T-cell (primary cell): ENCODE measurements around the gene GVQW3. TPM values are rescaled to one million over a fixed set of nuclear protein-coding genes. Genes with fewer than 3 reads are reported as not detected.

Source experiments
- ATAC-seq, 4 experiments: fragments of 200-7000 bp in 3 of 4; fragments of 150-1000 bp in 1 of 4; cut with Tn5 transposase; replicated peaks in 1 of 4; 1 replicate in 3 of 4; 2 replicates in 1 of 4; pipeline ENCODE4 v1.10.0; 2021; ENCODE audit warnings: moderate library complexity in 3 of 4, mild to moderate bottlenecking in 2 of 4, moderate number of reproducible peaks in 1 of 4
- CTCF ChIA-PET, 2 donors: fragments of 300-600 bp; sonication (Branson Sonifier 250); formaldehyde crosslinking; loops; one replicate each; lab custom pipeline; 2022; ENCODE audit warnings: antibody characterized with exemption in 2 of 2; lab: Charles Lee
- POLR2A ChIA-PET, 2 donors: fragments of 300-600 bp; sonication (Branson Sonifier 250); formaldehyde crosslinking; loops; one replicate each; lab custom pipeline; 2022; ENCODE audit warnings: antibody characterized with exemption in 2 of 2; lab: Charles Lee
- DNase-seq, 35 experiments: peaks; one replicate each; pipeline versions ENCODE4 v3.0.0 to v3.0.0-alpha.2; 2013 to 2023
- H3K27ac ChIP-seq: one replicate; pipeline ENCODE4 v1.5.1; 2013; ENCODE audit warnings: low read length
- H3K27me3 ChIP-seq, 2 experiments: replicated peaks in 1 of 2; 1 replicate in 1 of 2; 2 replicates in 1 of 2; pipeline versions ENCODE4 v1.6.1 to v1.7.0; 2013; ENCODE audit warnings: low read length in 1 of 2, mixed read lengths in 1 of 2; ENCODE audit not compliant: control insufficient read depth in 2 of 2, insufficient read depth in 2 of 2; ENCODE audit errors: extremely low read depth in 1 of 2
- H3K36me3 ChIP-seq, 2 donors: 1 replicate in 1 of 2; 2 replicates in 1 of 2; pipeline versions ENCODE4 v1.6.1 to v1.7.0; 2013; ENCODE audit warnings: low read length in 1 of 2; ENCODE audit not compliant: control insufficient read depth in 2 of 2, insufficient read depth in 1 of 2; ENCODE audit errors: extremely low read depth in 1 of 2
- H3K4me1 ChIP-seq, 2 experiments: 1 replicate in 1 of 2; 2 replicates in 1 of 2; pipeline versions ENCODE4 v1.6.1 to v1.7.0; 2013; ENCODE audit warnings: low read length in 2 of 2, mixed read lengths in 1 of 2; ENCODE audit not compliant: insufficient read depth in 2 of 2, control insufficient read depth in 1 of 2; ENCODE audit errors: extremely low read depth in 1 of 2
- H3K4me3 ChIP-seq, 2 donors: 1 replicate in 1 of 2; 2 replicates in 1 of 2; pipeline versions ENCODE4 v1.5.1 to v1.7.0; 2013; ENCODE audit warnings: mild to moderate bottlenecking in 2 of 2, low read length in 1 of 2, moderate library complexity in 1 of 2; ENCODE audit not compliant: control insufficient read depth in 1 of 2; ENCODE audit errors: extremely low read depth in 1 of 2
- H3K9me3 ChIP-seq: 2 replicates; pipeline ENCODE4 v1.7.0; 2013
- H3K27ac Mint-ChIP-seq, 2 donors: one replicate each; pipeline ENCODE4 v1.8.0; 2020 to 2021; ENCODE audit warnings: mild to moderate bottlenecking in 2 of 2, mixed read lengths in 2 of 2
- H3K27me3 Mint-ChIP-seq, 2 donors: one replicate each; pipeline ENCODE4 v1.8.0; 2021 to 2022; ENCODE audit warnings: mixed read lengths in 2 of 2
- H3K36me3 Mint-ChIP-seq: one replicate; pipeline ENCODE4 v1.8.0; 2021; ENCODE audit warnings: mixed read lengths
- H3K4me1 Mint-ChIP-seq, 3 donors: one replicate each; pipeline ENCODE4 v1.8.0; 2020 to 2022; ENCODE audit warnings: mixed read lengths in 3 of 3, mild to moderate bottlenecking in 1 of 3
- H3K4me3 Mint-ChIP-seq, 3 donors: one replicate each; pipeline ENCODE4 v1.8.0; 2020 to 2022; ENCODE audit warnings: mild to moderate bottlenecking in 3 of 3, mixed read lengths in 3 of 3, moderate library complexity in 3 of 3
- H3K9me3 Mint-ChIP-seq, 3 donors: one replicate each; pipeline ENCODE4 v1.8.0; 2020 to 2022; ENCODE audit warnings: mixed read lengths in 3 of 3
- WGBS: methylation state at CpG from one replicate; pipeline ENCODE4 v1.1.5; 2013; ENCODE audit warnings: missing lambda C conversion rate; ENCODE audit not compliant: insufficient coverage; 5-methylcytosine and 5-hydroxymethylcytosine counted together
- total RNA-seq, 35 experiments: library from RNA in 6 of 35; stranded (reverse) in 6 of 35; fragments of 120-200 nt in 1 of 35; gene quantifications; one replicate each; pipeline versions ENCODE4 v1.2.1 to v1.2.4 and lab custom pipeline; 2013 to 2026

Gene GVQW3
- total RNA-seq, 5 donors from 2014 or later (not counting 1 experiment from before 2014, with no cell fraction given) = 4.1 to 8.3 (median 5.9) TPM

DNA sequence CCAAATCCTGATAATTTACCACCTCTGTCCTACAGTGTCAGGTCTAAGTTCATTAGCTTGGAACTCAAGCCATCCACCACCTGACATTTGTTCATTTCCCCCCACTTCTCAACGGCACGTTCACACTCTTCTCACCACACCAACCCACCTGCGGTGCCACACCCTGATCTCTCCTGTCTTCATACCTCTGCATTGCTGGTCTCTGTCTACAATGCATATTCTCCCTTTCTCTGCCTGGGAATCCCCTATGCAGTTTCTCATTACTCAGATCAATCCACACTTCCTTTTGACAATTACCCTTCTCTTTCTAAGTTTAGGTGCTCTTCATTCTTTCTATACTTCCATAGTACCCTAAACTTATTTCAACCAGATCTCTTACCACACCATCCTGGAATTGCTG, 43.3 kb downstream of the GVQW3 start:
- H3K27ac ChIP-seq = no peak overlapping the region
- H3K4me3 ChIP-seq = no peak overlapping the region
- no peak for ATAC-seq
- CTCF ChIA-PET = no interaction called here
- no peaks in the 10 kb centered on the region for H3K36me3 Mint-ChIP-seq
- no peak for DNase-seq
- POLR2A ChIA-PET = no interaction called here
- no peaks in the 10 kb centered on the region for H3K9me3 ChIP-seq
- H3K36me3 ChIP-seq = no peaks in the 10 kb centered on the region
- peaks cover 0 to 5% of the 10 kb centered on the region in 2 experiments for H3K27me3 ChIP-seq
- 11% methylated on average over 3 of the region's 3 CpGs for WGBS
- no peak overlapping the region for H3K27ac Mint-ChIP-seq
- peaks cover 0 to 4% (median 0%) of the 10 kb centered on the region in 3 donors for H3K4me1 Mint-ChIP-seq
- H3K27me3 Mint-ChIP-seq = peaks cover 3 to 12% of the 10 kb centered on the region in 2 donors
- H3K4me3 Mint-ChIP-seq = no peak overlapping the region
- no peaks in the 10 kb centered on the region for H3K4me1 ChIP-seq
- H3K9me3 Mint-ChIP-seq = no peaks in the 10 kb centered on the region

- WGBS = 100% methylated on average over 1 of the region's 2 CpGs
- Histone ChIP-seq H3K27me3 (peaks cover 0 to under 1% of the 10 kb centered on the region in 2 experiments), H3K4me1 (no peaks in the 10 kb centered on the region), H3K27ac (no peak overlapping the region), H3K9me3 (no peaks in the 10 kb centered on the region), H3K4me3 (no peak overlapping the region), H3K36me3 (no peaks in the 10 kb centered on the region)
- CTCF ChIA-PET = no interaction called here
- Mint-ChIP-seq H3K27ac (no peak overlapping the region), H3K4me3 (no peak overlapping the region), H3K4me1 (peaks cover 0 to 4% (median 0%) of the 10 kb centered on the region in 3 donors), H3K27me3 (peaks cover 3 to 12% of the 10 kb centered on the region in 2 donors), H3K36me3 (no peaks in the 10 kb centered on the region), H3K9me3 (no peaks in the 10 kb centered on the region)
- DNase-seq = no peak
- POLR2A ChIA-PET = no interaction called here
- no peak for ATAC-seq
Measured at GRCh38 chr11:76424891-76425290, 43.8 kb downstream of the GVQW3 start.

GRCh38 chr11:76426660-76427059, 45.5 kb downstream of the GVQW3 start:
- Mint-ChIP-seq H3K27me3 (peaks cover 3 to 12% of the 10 kb centered on the region in 2 donors), H3K4me3 (no peak overlapping the region), H3K9me3 (no peaks in the 10 kb centered on the region), H3K36me3 (no peaks in the 10 kb centered on the region), H3K27ac (no peak overlapping the region), H3K4me1 (peaks cover 0 to 4% (median 0%) of the 10 kb centered on the region in 3 donors)
- ChIA-PET POLR2A (no interaction called here), CTCF (no interaction called here)
- DNase-seq = no peak
- no peak for ATAC-seq
- no peak overlapping the region for H3K4me3 ChIP-seq
- H3K4me1 ChIP-seq = no peaks in the 10 kb centered on the region
- H3K27ac ChIP-seq = no peak overlapping the region
- H3K36me3 ChIP-seq = no peaks in the 10 kb centered on the region
- H3K27me3 ChIP-seq = no peaks in the 10 kb centered on the region
- H3K9me3 ChIP-seq = no peaks in the 10 kb centered on the region

DNA sequence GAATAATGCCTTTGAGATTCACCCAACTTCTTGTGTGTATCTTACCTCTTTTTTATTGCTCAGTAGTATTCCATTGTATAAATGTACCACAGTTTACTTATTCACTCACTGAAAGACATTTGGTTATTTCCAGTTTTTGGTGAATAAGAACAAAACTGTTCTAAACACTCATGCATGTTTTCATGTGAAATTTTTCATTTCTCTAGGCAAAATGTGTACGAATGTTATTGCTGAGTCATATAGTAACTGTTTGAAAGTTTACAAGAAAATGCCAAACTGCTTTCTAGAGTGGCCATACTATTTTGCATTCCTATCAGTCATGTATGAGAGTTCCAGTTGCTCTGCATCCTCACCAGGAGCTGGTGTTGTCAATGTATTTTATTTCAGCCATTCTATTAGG, 54.9 kb downstream of the GVQW3 start:
- Mint-ChIP-seq H3K4me1 (peaks cover 0 to under 1% (median 0%) of the 10 kb centered on the region in 3 donors), H3K27ac (no peak overlapping the region), H3K4me3 (no peak overlapping the region), H3K27me3 (no peaks in the 10 kb centered on the region), H3K36me3 (no peaks in the 10 kb centered on the region), H3K9me3 (no peaks in the 10 kb centered on the region)
- Histone ChIP-seq H3K4me3 (no peak overlapping the region), H3K27me3 (peaks cover 0 to 3% of the 10 kb centered on the region in 2 experiments), H3K9me3 (no peaks in the 10 kb centered on the region), H3K4me1 (no peaks in the 10 kb centered on the region), H3K27ac (no peak overlapping the region), H3K36me3 (no peaks in the 10 kb centered on the region)
- no peak for DNase-seq
- CTCF ChIA-PET = no interaction called here
- POLR2A ChIA-PET = no interaction called here
- no peak for ATAC-seq
- whole genome bisulfite sequencing = no CpG with 5 or more reads among the region's 1 CpG

GRCh38 chr11:76443268-76443980, 62.3 kb downstream of the GVQW3 start:
- H3K4me3 Mint-ChIP-seq = peak overlapping the region; percentile 94 to 97 (median 96)
- Histone ChIP-seq H3K9me3 (no peaks in the 10 kb centered on the region), H3K4me1 (peaks cover 11 to 12% of the 10 kb centered on the region in 2 experiments), H3K27me3 (no peaks in the 10 kb centered on the region), H3K27ac (peak overlapping the region; percentile 77), H3K4me3 (peak overlapping the region in 1 of 2 donors; percentile 94), H3K36me3 (peaks cover 4 to 7% of the 10 kb centered on the region in 2 donors)
- CTCF ChIA-PET = no interaction called here
- peaks cover 29 to 40% (median 38%) of the 10 kb centered on the region in 3 donors for H3K4me1 Mint-ChIP-seq
- H3K9me3 Mint-ChIP-seq = no peaks in the 10 kb centered on the region
- no peaks in the 10 kb centered on the region for H3K27me3 Mint-ChIP-seq
- DNase-seq = no peak
- no peak for ATAC-seq
- H3K27ac Mint-ChIP-seq = peak overlapping the region; percentile 93 to 96
- POLR2A ChIA-PET = no interaction called here
- peaks cover 8% of the 10 kb centered on the region for H3K36me3 Mint-ChIP-seq
- WGBS = 40% methylated on average over 2 of the region's 10 CpGs

- WGBS = 0% methylated on average over 6 of the region's 10 CpGs
Measured at GRCh38 chr11:76444065-76444383, 62.9 kb downstream of the GVQW3 start.

More at GRCh38 chr11:76444065-76444383, 62.9 kb downstream of the GVQW3 start:
- no peak for DNase-seq
- H3K4me3 Mint-ChIP-seq = peak overlapping the region; percentile 94 to 97 (median 96)
- ChIA-PET POLR2A (no interaction called here), CTCF (no interaction called here)
- peak overlapping the region; percentile 93 to 96 for H3K27ac Mint-ChIP-seq
- H3K36me3 Mint-ChIP-seq = peaks cover 12% of the 10 kb centered on the region
- no peaks in the 10 kb centered on the region for H3K9me3 Mint-ChIP-seq
- Histone ChIP-seq H3K27ac (peak overlapping the region; percentile 77), H3K36me3 (peaks cover 4 to 10% of the 10 kb centered on the region in 2 donors), H3K27me3 (no peaks in the 10 kb centered on the region), H3K4me1 (peaks cover 11 to 12% of the 10 kb centered on the region in 2 experiments), H3K4me3 (peak overlapping the region; percentile 94 to 95), H3K9me3 (no peaks in the 10 kb centered on the region)
- H3K27me3 Mint-ChIP-seq = no peaks in the 10 kb centered on the region
- peaks cover 31 to 46% (median 41%) of the 10 kb centered on the region in 3 donors for H3K4me1 Mint-ChIP-seq
- no peak for ATAC-seq
